GM18505 (cell line): Measurements from ENCODE around the gene ILF3.
A peak's percentile ranks its signal among the peaks of the same experiment; 100 is the strongest.

Source experiments
- ATAC-seq: cut with Tn5 transposase; IDR thresholded peaks from one replicate; pipeline ENCODE4 v1.9.1; 2021; ENCODE audit not compliant: unreplicated experiment
- POLR2A ChIP-seq: IDR thresholded peaks from 4 replicates; pipeline ENCODE4 v1.6.1; 2011; ENCODE audit warnings: borderline replicate concordance; ENCODE audit not compliant: insufficient read depth, insufficient read length; ENCODE audit errors: extremely low read depth

ILF3 gene

GRCh38 chr19:10653732-10654609, at the start of gene ILF3:
Gene ILF3 (plus strand): TSS chr19:10654346. CDS start chr19:10670606, 16,260 bp downstream.
- ATAC-seq: peak; percentile 69
- peak; percentile 95 for TF ChIP-seq POLR2A

GRCh38 chr19:10604460-10604980, 49.6 kb upstream of the ILF3 start:
- ATAC-seq: no peak

GRCh38 chr19:10611907-10612306, 42.2 kb upstream of the ILF3 start:
- ATAC-seq: no peak
- no peak for TF ChIP-seq POLR2A

More at GRCh38 chr19:10604460-10604980, 49.6 kb upstream of the ILF3 start:
- TF ChIP-seq POLR2A: peak; percentile 51

- no peak for ATAC-seq
These were observed 41.5 kb upstream of the ILF3 start for GRCh38 chr19:10612499-10613119.

GRCh38 chr19:10615429-10616023, 38.6 kb upstream of the ILF3 start:
- ATAC-seq: no peak
- TF ChIP-seq POLR2A: no peak

More at GRCh38 chr19:10612499-10613119, 41.5 kb upstream of the ILF3 start:
- no peak for TF ChIP-seq POLR2A

- ATAC-seq: no peak
- no peak for TF ChIP-seq POLR2A
These were observed 36.6 kb upstream of the ILF3 start for GRCh38 chr19:10617409-10618121.

- no peak for ATAC-seq
- TF ChIP-seq POLR2A: no peak
These were observed 35.3 kb upstream of the ILF3 start for GRCh38 chr19:10618846-10619245.

- TF ChIP-seq POLR2A: no peak
- ATAC-seq: no peak
These were observed 33.4 kb upstream of the ILF3 start for GRCh38 chr19:10620786-10621185.

GRCh38 chr19:10621966-10622365, 32.2 kb upstream of the ILF3 start:
- no peak for TF ChIP-seq POLR2A
- no peak for ATAC-seq

- no peak for ATAC-seq
- TF ChIP-seq POLR2A: no peak
These were observed 29.6 kb upstream of the ILF3 start for GRCh38 chr19:10624585-10624984.

- ATAC-seq: no peak
- TF ChIP-seq POLR2A: no peak
These were observed 29.0 kb upstream of the ILF3 start, which contains the start of gene SLC44A2 for GRCh38 chr19:10625003-10625761. Gene SLC44A2 (plus strand): TSS chr19:10625553. CDS start chr19:10625634, 81 bp downstream.

- no peak for ATAC-seq
- no peak for TF ChIP-seq POLR2A
These were observed 28.4 kb upstream of the ILF3 start for GRCh38 chr19:10625762-10626138.
